ENCODE data around the gene HLF. TPM values are rescaled to one million over a fixed set of nuclear protein-coding genes. Genes with fewer than 3 reads are reported as not detected.

HLF gene
- total and polyA plus RNA-seq, 3 experiments from 2014 or later = 0.59 to 0.93 (median 0.81) TPM

GRCh38 chr17:55279203-55279602 lies 14.4 kb downstream of the HLF start:
- H3K27ac Mint-ChIP-seq = no peak overlapping the region
- CTCF ChIA-PET = no interaction called here
- POLR2A ChIA-PET = no interaction called here

GRCh38 chr17:55279788-55280187 lies 15.0 kb downstream of the HLF start:
- Mint-ChIP-seq H3K9me3 (no peaks in the 10 kb centered on the region), H3K4me3 (no peak overlapping the region), H3K4me1 (peaks cover 0 to 5% (median 0%) of the 10 kb centered on the region in 3 donors), H3K27me3 (peaks cover 0 to 5% of the 10 kb centered on the region in 2 donors), H3K36me3 (no peaks in the 10 kb centered on the region), H3K27ac (no peak overlapping the region)
- H3K27ac ChIP-seq (ENCODE audit: low read depth, low read length) = no peak overlapping the region
- no peaks in the 10 kb centered on the region for H3K27me3 ChIP-seq (ENCODE audit: insufficient read depth, low read length, poor library complexity, severe bottlenecking)
- no peak for DNase-seq
- H3K4me3 ChIP-seq (ENCODE audit: low read length) = no peak overlapping the region
- H3K9me3 ChIP-seq (ENCODE audit: low read length) = no peaks in the 10 kb centered on the region
- H3K4me1 ChIP-seq (ENCODE audit: insufficient read depth, low read length) = no peaks in the 10 kb centered on the region
- ChIA-PET POLR2A (no interaction called here), CTCF (no interaction called here)
- H3K36me3 ChIP-seq (ENCODE audit: insufficient read depth, low read length) = no peaks in the 10 kb centered on the region

More at GRCh38 chr17:55279203-55279602, 14.4 kb downstream of the HLF start:
- H3K27ac ChIP-seq (ENCODE audit: low read depth, low read length) = no peak overlapping the region
- Mint-ChIP-seq H3K27me3 (peaks cover 5% of the 10 kb centered on the region in 2 donors), H3K36me3 (no peaks in the 10 kb centered on the region), H3K4me1 (peaks cover 0 to 3% (median 0%) of the 10 kb centered on the region in 3 donors), H3K9me3 (no peaks in the 10 kb centered on the region), H3K4me3 (no peak overlapping the region)
- no peaks in the 10 kb centered on the region for H3K36me3 ChIP-seq (ENCODE audit: insufficient read depth, low read length)
- no peaks in the 10 kb centered on the region for H3K9me3 ChIP-seq (ENCODE audit: low read length)
- no peak overlapping the region for H3K4me3 ChIP-seq (ENCODE audit: low read length)
- H3K27me3 ChIP-seq (ENCODE audit: insufficient read depth, low read length, poor library complexity, severe bottlenecking) = no peaks in the 10 kb centered on the region
- H3K4me1 ChIP-seq (ENCODE audit: insufficient read depth, low read length) = no peaks in the 10 kb centered on the region
- no peak for DNase-seq

GRCh38 chr17:55280212-55280611 lies 15.5 kb downstream of the HLF start:
- Histone ChIP-seq H3K27me3 (ENCODE audit: insufficient read depth, low read length, poor library complexity, severe bottlenecking) (no peaks in the 10 kb centered on the region), H3K36me3 (ENCODE audit: insufficient read depth, low read length) (no peaks in the 10 kb centered on the region), H3K4me1 (ENCODE audit: insufficient read depth, low read length) (no peaks in the 10 kb centered on the region), H3K4me3 (ENCODE audit: low read length) (no peak overlapping the region), H3K27ac (ENCODE audit: low read depth, low read length) (no peak overlapping the region), H3K9me3 (ENCODE audit: low read length) (no peaks in the 10 kb centered on the region)
- no peaks in the 10 kb centered on the region for H3K36me3 Mint-ChIP-seq
- no peaks in the 10 kb centered on the region for H3K9me3 Mint-ChIP-seq
- peaks cover 0 to 5% of the 10 kb centered on the region in 2 donors for H3K27me3 Mint-ChIP-seq
- ChIA-PET POLR2A (no interaction called here), CTCF (no interaction called here)
- DNase-seq = no peak
- H3K4me3 Mint-ChIP-seq = no peak overlapping the region
- peaks cover 0 to 5% (median 0%) of the 10 kb centered on the region in 3 donors for H3K4me1 Mint-ChIP-seq
- no peak overlapping the region for H3K27ac Mint-ChIP-seq

GRCh38 chr17:55281649-55282378 lies 17.1 kb downstream of the HLF start:
- ChIA-PET CTCF (no interaction called here), POLR2A (no interaction called here)
- no peaks in the 10 kb centered on the region for H3K36me3 Mint-ChIP-seq
- peaks cover 0 to 5% (median 0%) of the 10 kb centered on the region in 3 donors for H3K4me1 Mint-ChIP-seq
- Histone ChIP-seq H3K27me3 (ENCODE audit: insufficient read depth, low read length, poor library complexity, severe bottlenecking) (no peaks in the 10 kb centered on the region), H3K4me3 (ENCODE audit: low read length) (no peak overlapping the region), H3K9me3 (ENCODE audit: low read length) (no peaks in the 10 kb centered on the region), H3K27ac (ENCODE audit: low read depth, low read length) (no peak overlapping the region), H3K4me1 (ENCODE audit: insufficient read depth, low read length) (no peaks in the 10 kb centered on the region), H3K36me3 (ENCODE audit: insufficient read depth, low read length) (no peaks in the 10 kb centered on the region)
- H3K27ac Mint-ChIP-seq = no peak overlapping the region
- no peak overlapping the region for H3K4me3 Mint-ChIP-seq
- DNase-seq = no peak
- H3K9me3 Mint-ChIP-seq = no peaks in the 10 kb centered on the region
- H3K27me3 Mint-ChIP-seq = peaks cover 0 to 4% of the 10 kb centered on the region in 2 donors

DNA sequence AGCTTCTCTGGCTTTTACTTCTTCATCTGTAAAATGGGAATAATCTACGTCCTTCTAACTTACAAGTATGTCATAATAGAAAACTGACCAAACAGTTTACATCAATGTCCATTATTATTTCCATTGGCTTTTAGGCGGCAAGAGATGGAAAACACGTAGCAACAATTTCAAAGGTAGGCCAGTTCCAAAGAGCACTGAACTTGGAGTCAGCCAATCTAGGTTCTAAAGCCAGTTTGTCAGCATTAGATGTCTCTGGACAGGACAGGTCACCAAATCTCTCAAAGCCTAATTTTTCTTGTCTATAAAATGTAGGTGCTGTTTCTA lies 17.6 kb downstream of the HLF start:
- H3K4me3 ChIP-seq (ENCODE audit: low read length) = no peak overlapping the region
- H3K27me3 Mint-ChIP-seq = peaks cover 0 to 4% of the 10 kb centered on the region in 2 donors
- no peaks in the 10 kb centered on the region for H3K4me1 ChIP-seq (ENCODE audit: insufficient read depth, low read length)
- POLR2A ChIA-PET = no interaction called here
- H3K27ac ChIP-seq (ENCODE audit: low read depth, low read length) = no peak overlapping the region
- H3K4me3 Mint-ChIP-seq = no peak overlapping the region
- peaks cover 0 to 5% (median 0%) of the 10 kb centered on the region in 3 donors for H3K4me1 Mint-ChIP-seq
- no peaks in the 10 kb centered on the region for H3K27me3 ChIP-seq (ENCODE audit: insufficient read depth, low read length, poor library complexity, severe bottlenecking)
- H3K36me3 Mint-ChIP-seq = no peaks in the 10 kb centered on the region
- DNase-seq = no peak
- no peak overlapping the region for H3K27ac Mint-ChIP-seq
- H3K36me3 ChIP-seq (ENCODE audit: insufficient read depth, low read length) = no peaks in the 10 kb centered on the region
- H3K9me3 ChIP-seq (ENCODE audit: low read length) = no peaks in the 10 kb centered on the region
- CTCF ChIA-PET = no interaction called here
- no peaks in the 10 kb centered on the region for H3K9me3 Mint-ChIP-seq

- H3K27ac ChIP-seq (ENCODE audit: low read depth, low read length) = no peak overlapping the region
- H3K4me1 ChIP-seq (ENCODE audit: insufficient read depth, low read length) = no peaks in the 10 kb centered on the region
- no peaks in the 10 kb centered on the region for H3K27me3 ChIP-seq (ENCODE audit: insufficient read depth, low read length, poor library complexity, severe bottlenecking)
- H3K9me3 ChIP-seq (ENCODE audit: low read length) = no peaks in the 10 kb centered on the region
- Mint-ChIP-seq H3K36me3 (no peaks in the 10 kb centered on the region), H3K27ac (no peak overlapping the region), H3K4me1 (peaks cover 0 to 5% (median 0%) of the 10 kb centered on the region in 3 donors), H3K4me3 (no peak overlapping the region), H3K9me3 (no peaks in the 10 kb centered on the region), H3K27me3 (peaks cover 0 to 4% of the 10 kb centered on the region in 2 donors)
- ChIA-PET POLR2A (no interaction called here), CTCF (no interaction called here)
- no peak overlapping the region for H3K4me3 ChIP-seq (ENCODE audit: low read length)
- no peaks in the 10 kb centered on the region for H3K36me3 ChIP-seq (ENCODE audit: insufficient read depth, low read length)
- DNase-seq = no peak
These were observed 18.0 kb downstream of the HLF start for GRCh38 chr17:55282741-55283140.

GRCh38 chr17:55283256-55283965 lies 18.7 kb downstream of the HLF start:
- no peaks in the 10 kb centered on the region for H3K36me3 ChIP-seq (ENCODE audit: insufficient read depth, low read length)
- Mint-ChIP-seq H3K36me3 (no peaks in the 10 kb centered on the region), H3K27ac (peak overlapping the region in 1 of 8 donors; percentile 3), H3K4me3 (no peak overlapping the region), H3K9me3 (no peaks in the 10 kb centered on the region), H3K4me1 (peaks cover 0 to 5% (median 0%) of the 10 kb centered on the region in 3 donors), H3K27me3 (peaks cover 0 to 4% of the 10 kb centered on the region in 2 donors)
- no peaks in the 10 kb centered on the region for H3K4me1 ChIP-seq (ENCODE audit: insufficient read depth, low read length)
- ChIA-PET POLR2A (no interaction called here), CTCF (interaction anchor here (1.0 kb wide), 1 partner anchor 64 kb away, joined by 3 read pairs; no protein-coding TSS in a partner anchor)
- no peaks in the 10 kb centered on the region for H3K9me3 ChIP-seq (ENCODE audit: low read length)
- DNase-seq = no peak
- H3K27me3 ChIP-seq (ENCODE audit: insufficient read depth, low read length, poor library complexity, severe bottlenecking) = no peaks in the 10 kb centered on the region
- H3K27ac ChIP-seq (ENCODE audit: low read depth, low read length) = no peak overlapping the region
- no peak overlapping the region for H3K4me3 ChIP-seq (ENCODE audit: low read length)

- no peaks in the 10 kb centered on the region for H3K4me1 ChIP-seq (ENCODE audit: insufficient read depth, low read length)
- no peaks in the 10 kb centered on the region for H3K27me3 ChIP-seq (ENCODE audit: insufficient read depth, low read length, poor library complexity, severe bottlenecking)
- DNase-seq = no peak
- Mint-ChIP-seq H3K27me3 (peaks cover 0 to 4% of the 10 kb centered on the region in 2 donors), H3K4me1 (peaks cover 0 to 5% (median 0%) of the 10 kb centered on the region in 3 donors), H3K27ac (no peak overlapping the region), H3K4me3 (no peak overlapping the region), H3K36me3 (no peaks in the 10 kb centered on the region), H3K9me3 (no peaks in the 10 kb centered on the region)
- ChIA-PET CTCF (interaction anchor here (1.0 kb wide), 1 partner anchor 64 kb away, joined by 3 read pairs; no protein-coding TSS in a partner anchor), POLR2A (no interaction called here)
- H3K9me3 ChIP-seq (ENCODE audit: low read length) = no peaks in the 10 kb centered on the region
- H3K4me3 ChIP-seq (ENCODE audit: low read length) = no peak overlapping the region
- H3K36me3 ChIP-seq (ENCODE audit: insufficient read depth, low read length) = no peaks in the 10 kb centered on the region
- H3K27ac ChIP-seq (ENCODE audit: low read depth, low read length) = no peak overlapping the region
These were observed 19.5 kb downstream of the HLF start for GRCh38 chr17:55284001-55284884.
